ENCODE data around the gene B4GALT5. TPM values are rescaled to one million over a fixed set of nuclear protein-coding genes. Genes with fewer than 3 reads are reported as not detected.

The B4GALT5 gene
- total RNA-seq, 1 donor from 2014 or later, result 115 TPM

DNA sequence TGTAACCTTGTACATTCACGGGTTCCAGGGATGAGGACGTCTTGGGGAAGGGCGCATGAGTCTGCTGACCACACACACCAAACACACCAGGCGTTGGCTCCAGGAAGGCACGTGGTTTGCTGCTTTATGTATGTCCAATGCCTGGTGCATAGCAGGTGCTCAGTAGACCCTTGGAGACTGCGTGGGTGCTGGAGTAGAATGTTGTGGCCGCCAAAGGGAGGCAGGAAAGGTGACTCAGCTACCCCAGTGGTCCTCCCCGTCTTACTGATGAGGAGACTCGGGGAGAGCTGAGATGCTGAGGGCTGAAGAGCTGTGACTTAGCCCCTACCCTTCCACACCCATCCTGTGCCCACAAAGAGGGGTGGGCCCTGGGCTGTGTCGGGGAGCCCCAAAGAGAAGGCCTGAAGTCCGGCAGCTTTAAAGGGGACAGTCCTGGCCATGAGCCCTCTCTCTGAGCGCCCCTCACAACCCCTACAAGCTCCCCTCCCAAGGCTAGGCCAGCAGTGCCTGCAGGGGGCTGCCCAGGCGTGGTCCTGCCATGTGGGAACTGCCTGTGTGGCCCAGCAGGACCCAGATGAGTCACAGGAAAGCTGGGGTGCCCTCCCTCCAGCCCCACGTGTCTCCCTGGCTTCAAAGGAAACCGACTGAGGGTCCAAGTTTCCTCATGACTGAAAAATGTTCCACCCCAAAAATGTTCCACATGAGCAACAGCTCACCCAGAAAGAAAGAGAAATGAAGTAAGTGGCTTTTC lies 117.7 kb downstream of the B4GALT5 start:
- Mint-ChIP-seq H3K27me3 (ENCODE audit: unreplicated experiment) (peaks cover 13% of the 10 kb centered on the region), H3K27ac (ENCODE audit: unreplicated experiment) (no peak overlapping the region), H3K4me3 (ENCODE audit: unreplicated experiment) (no peak overlapping the region), H3K9me3 (ENCODE audit: unreplicated experiment) (no peaks in the 10 kb centered on the region), H3K4me1 (ENCODE audit: unreplicated experiment) (peaks cover 17% of the 10 kb centered on the region), H3K36me3 (ENCODE audit: low read depth, unreplicated experiment) (peaks cover 5% of the 10 kb centered on the region)
- no peak for DNase-seq (ENCODE audit: low spot score)
- no peak for TF ChIP-seq CTCF (IDR thresholded peaks at IDR 0.05; ENCODE audit: unreplicated experiment)

DNA sequence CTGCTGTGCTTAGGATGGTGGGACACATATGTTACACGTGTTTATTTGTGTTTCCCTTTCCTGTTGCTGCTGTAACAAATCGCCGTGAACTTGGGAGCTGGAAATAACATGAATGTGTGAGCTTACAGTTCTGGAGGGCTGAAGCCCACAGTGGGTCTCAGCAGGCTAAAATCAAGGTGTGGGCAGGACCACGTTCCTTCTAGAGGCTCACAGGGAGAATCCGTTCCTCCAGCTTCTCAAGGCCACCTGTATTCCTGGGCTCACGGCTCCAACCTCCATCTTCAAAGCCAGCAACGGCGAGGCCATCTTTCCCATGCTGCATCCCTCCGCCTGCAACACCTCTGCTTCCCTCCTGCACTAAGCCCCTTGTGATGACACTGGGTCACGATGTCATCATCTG lies 118.3 kb downstream of the B4GALT5 start:
- peak overlapping the region; percentile 66 for H3K27ac Mint-ChIP-seq (ENCODE audit: unreplicated experiment)
- H3K27me3 Mint-ChIP-seq (ENCODE audit: unreplicated experiment), result peaks cover 13% of the 10 kb centered on the region
- DNase-seq (ENCODE audit: low spot score), result no peak
- peaks cover 21% of the 10 kb centered on the region for H3K4me1 Mint-ChIP-seq (ENCODE audit: unreplicated experiment)
- H3K9me3 Mint-ChIP-seq (ENCODE audit: unreplicated experiment), result no peaks in the 10 kb centered on the region
- no peak overlapping the region for H3K4me3 Mint-ChIP-seq (ENCODE audit: unreplicated experiment)
- peaks cover 5% of the 10 kb centered on the region for H3K36me3 Mint-ChIP-seq (ENCODE audit: low read depth, unreplicated experiment)
- TF ChIP-seq CTCF (IDR thresholded peaks at IDR 0.05; ENCODE audit: unreplicated experiment), result no peak

- H3K27me3 Mint-ChIP-seq (ENCODE audit: unreplicated experiment), result peaks cover 17% of the 10 kb centered on the region
- H3K36me3 Mint-ChIP-seq (ENCODE audit: low read depth, unreplicated experiment), result peaks cover 6% of the 10 kb centered on the region
- TF ChIP-seq CTCF (IDR thresholded peaks at IDR 0.05; ENCODE audit: unreplicated experiment), result no peak
- no peak for DNase-seq (ENCODE audit: low spot score)
- H3K9me3 Mint-ChIP-seq (ENCODE audit: unreplicated experiment), result no peaks in the 10 kb centered on the region
- peaks cover 26% of the 10 kb centered on the region for H3K4me1 Mint-ChIP-seq (ENCODE audit: unreplicated experiment)
- peak overlapping the region; percentile 66 for H3K27ac Mint-ChIP-seq (ENCODE audit: unreplicated experiment)
- no peak overlapping the region for H3K4me3 Mint-ChIP-seq (ENCODE audit: unreplicated experiment)
Observed at GRCh38 chr20:49594931-49595315, 118.8 kb downstream of the B4GALT5 start.

- Mint-ChIP-seq H3K4me1 (ENCODE audit: unreplicated experiment) (peaks cover 30% of the 10 kb centered on the region), H3K9me3 (ENCODE audit: unreplicated experiment) (no peaks in the 10 kb centered on the region), H3K27me3 (ENCODE audit: unreplicated experiment) (peaks cover 17% of the 10 kb centered on the region), H3K36me3 (ENCODE audit: low read depth, unreplicated experiment) (peaks cover 10% of the 10 kb centered on the region), H3K4me3 (ENCODE audit: unreplicated experiment) (no peak overlapping the region), H3K27ac (ENCODE audit: unreplicated experiment) (no peak overlapping the region)
- DNase-seq (ENCODE audit: low spot score), result no peak
- no peak for TF ChIP-seq CTCF (IDR thresholded peaks at IDR 0.05; ENCODE audit: unreplicated experiment)
Observed at GRCh38 chr20:49594143-49594930, 119.3 kb downstream of the B4GALT5 start.
